DOHH2 (cell line): Measurements from ENCODE around the gene PHKG2.

Experiments
- H3F3A ChIP-seq: fragments of 200-600 bp; sonication (generic), shearing (Covaris generic); 2 replicates; pipeline ENCODE4 v1.6.0; 2016; ENCODE audit warnings: antibody characterized with exemption, mild to moderate bottlenecking; ENCODE audit not compliant: control insufficient read depth, insufficient read depth
- H3K27ac ChIP-seq: fragments of 200-600 bp; sonication (generic); 2 replicates; pipeline ENCODE4 v1.5.1; 2014; ENCODE audit warnings: low read depth, mild to moderate bottlenecking, low read length, moderate library complexity
- H3K27me3 ChIP-seq: fragments of 200-600 bp; sonication (generic); 2 replicates; pipeline ENCODE4 v1.6.1; 2014; ENCODE audit warnings: mild to moderate bottlenecking, low read length, mixed read lengths; ENCODE audit not compliant: control insufficient read depth
- H3K36me3 ChIP-seq: fragments of 200-600 bp; sonication (generic); 2 replicates; pipeline ENCODE4 v1.6.1; 2014; ENCODE audit warnings: mild to moderate bottlenecking, low read length, moderate library complexity, mixed read lengths; ENCODE audit not compliant: control insufficient read depth
- H3K4me1 ChIP-seq: fragments of 200-600 bp; sonication (generic); 2 replicates; pipeline ENCODE4 v1.6.1; 2014; ENCODE audit warnings: mild to moderate bottlenecking, low read length, mixed read lengths; ENCODE audit not compliant: control insufficient read depth
- H3K4me2 ChIP-seq: fragments of 200-600 bp; sonication (generic); 2 replicates; pipeline ENCODE4 v1.6.0; 2014; ENCODE audit warnings: mild to moderate bottlenecking, low read length, moderate library complexity
- H3K4me3 ChIP-seq: fragments of 200-600 bp; sonication (generic); 2 replicates; pipeline ENCODE4 v1.5.1; 2014; ENCODE audit warnings: mild to moderate bottlenecking, low read length, mixed read lengths
- H3K79me2 ChIP-seq: fragments of 200-600 bp; sonication (generic); 2 replicates; pipeline ENCODE4 v1.6.1; 2014; ENCODE audit warnings: mild to moderate bottlenecking, low read length, mixed read lengths; ENCODE audit not compliant: control insufficient read depth
- H3K9me2 ChIP-seq: fragments of 200-600 bp; sonication (generic); replicated peaks from 2 replicates; pipeline ENCODE4 v1.6.1; 2014; ENCODE audit warnings: mild to moderate bottlenecking, low read length, mixed read lengths; ENCODE audit not compliant: control insufficient read depth
- H3K9me3 ChIP-seq: fragments of 200-600 bp; sonication (generic); 2 replicates; pipeline ENCODE4 v1.6.1; 2014; ENCODE audit warnings: antibody characterized with exemption, low read length, mixed read lengths; ENCODE audit not compliant: control insufficient read depth, insufficient read depth
- H4K20me1 ChIP-seq: fragments of 200-600 bp; sonication (generic); 2 replicates; pipeline ENCODE4 v1.6.0; 2014; ENCODE audit warnings: low read depth, mild to moderate bottlenecking, antibody characterized with exemption, low read length, moderate library complexity; ENCODE audit not compliant: control insufficient read depth, insufficient read depth
- EZH2phosphoT487 ChIP-seq: fragments of 200-600 bp; sonication (generic); IDR thresholded peaks from 2 replicates; pipeline ENCODE4 v1.6.1; 2017; ENCODE audit warnings: borderline replicate concordance, mild to moderate bottlenecking, antibody characterized with exemption, low read length, moderate library complexity, mixed read lengths
- TF ChIP-seq, protein P1 (sequence below): fragments of 200-600 bp; sonication (generic); IDR thresholded peaks from one replicate; pipeline ENCODE4 v1.5.1; 2014; ENCODE audit warnings: antibody characterized with exemption, mild to moderate bottlenecking, low read depth, low read length; ENCODE audit not compliant: poor library complexity, severe bottlenecking

PHKG2 gene

DNA sequence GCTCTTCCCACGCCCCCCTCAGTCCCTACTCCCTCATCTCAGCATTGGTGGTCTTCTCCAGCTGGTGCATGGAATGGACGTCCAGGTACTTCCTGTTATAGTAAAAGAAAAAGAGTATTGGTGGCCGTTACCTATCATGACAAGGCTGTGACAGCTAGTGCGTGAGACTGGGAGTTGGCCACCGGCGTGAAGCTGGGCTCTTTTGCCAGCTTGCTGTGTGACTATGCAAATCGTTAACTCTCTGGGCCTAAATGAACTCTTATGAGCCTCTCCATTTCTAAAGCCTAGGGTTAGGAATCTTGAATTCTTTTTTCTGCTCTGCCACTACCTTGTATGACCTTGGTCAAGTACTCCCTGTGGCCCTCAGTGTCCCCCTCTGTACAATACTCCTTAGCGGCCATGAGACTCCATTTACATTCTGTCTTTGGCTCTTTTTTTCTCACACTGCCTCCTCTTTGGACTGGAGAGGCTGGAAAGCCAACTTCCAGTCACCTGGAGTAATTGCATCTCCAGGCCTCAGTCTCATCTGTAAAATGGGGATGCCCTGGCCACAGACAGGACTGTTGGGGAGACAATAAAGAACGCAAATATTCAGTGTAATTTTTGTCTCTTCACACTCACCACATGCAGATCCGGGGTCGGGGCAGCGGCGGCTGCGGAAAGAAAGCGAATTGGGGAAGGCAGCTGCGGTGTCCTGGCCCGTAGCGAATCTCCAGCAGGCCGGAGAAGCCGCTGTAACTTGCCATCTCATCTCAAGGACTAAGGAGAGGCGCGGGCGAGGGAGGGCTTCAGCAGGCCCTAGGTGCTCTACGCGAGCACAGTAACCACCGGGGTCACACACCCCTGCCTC is 12.6 kb downstream of the PHKG2 start:
- H3K9me2 ChIP-seq = no peaks in the 10 kb centered on the region
- H3K4me3 ChIP-seq = peak overlapping the region; percentile 91
- H3K27me3 ChIP-seq = no peaks in the 10 kb centered on the region
- peaks cover 18% of the 10 kb centered on the region for H3F3A ChIP-seq
- peak overlapping the region; percentile 84 for H3K27ac ChIP-seq
- H3K4me1 ChIP-seq = peaks cover 43% of the 10 kb centered on the region
- H3K36me3 ChIP-seq = peaks cover 83% of the 10 kb centered on the region
- peaks cover 49% of the 10 kb centered on the region for H3K79me2 ChIP-seq
- H4K20me1 ChIP-seq = peaks cover 4% of the 10 kb centered on the region; the same call in 1 of the 2 replicates
- no peak for TF ChIP-seq EZH2phosphoT487
- TF ChIP-seq, protein P1, sequence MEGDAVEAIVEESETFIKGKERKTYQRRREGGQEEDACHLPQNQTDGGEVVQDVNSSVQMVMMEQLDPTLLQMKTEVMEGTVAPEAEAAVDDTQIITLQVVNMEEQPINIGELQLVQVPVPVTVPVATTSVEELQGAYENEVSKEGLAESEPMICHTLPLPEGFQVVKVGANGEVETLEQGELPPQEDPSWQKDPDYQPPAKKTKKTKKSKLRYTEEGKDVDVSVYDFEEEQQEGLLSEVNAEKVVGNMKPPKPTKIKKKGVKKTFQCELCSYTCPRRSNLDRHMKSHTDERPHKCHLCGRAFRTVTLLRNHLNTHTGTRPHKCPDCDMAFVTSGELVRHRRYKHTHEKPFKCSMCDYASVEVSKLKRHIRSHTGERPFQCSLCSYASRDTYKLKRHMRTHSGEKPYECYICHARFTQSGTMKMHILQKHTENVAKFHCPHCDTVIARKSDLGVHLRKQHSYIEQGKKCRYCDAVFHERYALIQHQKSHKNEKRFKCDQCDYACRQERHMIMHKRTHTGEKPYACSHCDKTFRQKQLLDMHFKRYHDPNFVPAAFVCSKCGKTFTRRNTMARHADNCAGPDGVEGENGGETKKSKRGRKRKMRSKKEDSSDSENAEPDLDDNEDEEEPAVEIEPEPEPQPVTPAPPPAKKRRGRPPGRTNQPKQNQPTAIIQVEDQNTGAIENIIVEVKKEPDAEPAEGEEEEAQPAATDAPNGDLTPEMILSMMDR = no peak
- H3K4me2 ChIP-seq = peak overlapping the region; percentile 85
- H3K9me3 ChIP-seq = no peaks in the 10 kb centered on the region

DNA sequence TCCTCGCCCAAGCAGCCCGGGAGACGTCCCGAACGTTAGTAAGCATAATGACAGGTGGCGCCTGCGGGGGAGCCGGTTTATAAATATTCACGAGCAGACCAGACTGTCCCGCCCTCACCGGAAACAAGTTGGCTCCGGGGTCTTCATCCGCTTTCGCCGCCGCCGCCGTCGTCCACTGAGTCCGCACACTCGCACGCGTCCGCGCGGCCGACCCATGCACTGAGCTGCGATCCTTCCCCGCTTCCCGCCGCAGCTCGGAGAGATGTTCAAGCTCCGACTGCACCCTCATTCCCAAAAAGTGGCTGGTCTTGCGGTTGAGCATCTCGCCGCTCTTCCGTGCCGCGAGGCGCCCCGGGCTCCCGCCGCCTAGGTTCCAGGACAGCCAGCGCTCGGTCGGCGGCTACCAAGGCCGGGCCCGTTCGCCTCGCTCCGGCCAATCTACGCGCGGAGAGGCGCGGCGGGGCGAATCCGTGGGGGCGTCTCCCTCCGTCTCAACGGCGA is 13.3 kb downstream of the PHKG2 start:
- peak overlapping the region; percentile 85 for H3K4me2 ChIP-seq
- TF ChIP-seq EZH2phosphoT487 = no peak
- TF ChIP-seq, protein P1 = no peak

DNA sequence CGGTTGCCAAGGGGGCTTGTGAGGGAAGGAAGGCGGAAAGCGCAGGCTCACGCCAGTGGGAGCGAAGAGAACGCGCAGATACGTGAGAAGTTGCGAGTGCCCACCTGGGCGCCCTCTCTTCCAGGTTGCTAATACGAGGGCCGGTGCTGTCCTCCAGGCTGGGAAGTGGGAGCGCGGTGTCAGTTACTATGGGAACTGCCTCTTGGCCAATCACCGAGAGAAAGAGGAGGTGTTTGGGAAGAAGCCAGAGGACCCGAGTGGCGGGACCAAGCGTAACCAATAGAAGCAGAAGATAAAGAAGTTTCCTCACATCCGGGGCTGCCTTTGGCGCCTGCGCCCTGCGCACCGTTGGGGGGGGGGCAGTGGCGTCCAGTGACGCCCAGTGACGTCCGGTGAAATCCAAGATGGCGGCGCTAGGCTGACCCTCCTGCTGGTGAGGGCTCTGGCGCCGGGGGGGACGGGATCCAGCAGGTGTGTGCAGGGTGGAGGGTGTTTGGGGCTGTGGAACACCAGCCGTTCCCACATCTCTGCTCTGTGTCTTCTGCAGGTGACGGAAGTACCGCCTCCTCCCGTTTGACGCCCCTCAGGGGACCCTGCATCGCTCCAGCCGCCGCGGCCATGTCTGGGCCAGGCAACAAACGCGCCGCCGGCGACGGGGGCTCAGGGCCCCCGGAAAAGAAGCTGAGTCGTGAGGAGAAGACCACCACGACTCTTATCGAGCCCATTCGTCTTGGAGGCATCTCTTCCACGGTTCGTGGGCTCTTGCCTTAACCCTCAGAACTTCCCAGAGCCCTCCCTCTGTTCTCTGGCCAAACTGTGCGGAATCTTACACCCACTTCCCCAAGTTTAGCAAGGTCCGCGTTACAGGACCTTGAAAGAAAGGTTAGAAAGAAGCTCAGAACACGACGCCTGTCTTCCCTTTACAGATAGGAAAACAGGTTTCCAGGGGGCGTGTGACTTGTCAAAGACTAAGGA is 14.0 kb downstream of the PHKG2 start, which contains the start of the genes CFAP119 and RNF40:
Gene CFAP119 (minus strand): TSS at position 135 of the 975 bp plus-strand sequence. CDS start 314 bp downstream, outside the sequence.
Gene RNF40 (plus strand): TSS at position 395 of the 975 bp plus-strand sequence. CDS start 224 bp downstream, at position 619.
- no peak for TF ChIP-seq EZH2phosphoT487
- TF ChIP-seq, protein P1 = no peak
- no peaks in the 10 kb centered on the region for H3K9me2 ChIP-seq
- peaks cover 18% of the 10 kb centered on the region for H3F3A ChIP-seq
- no peaks in the 10 kb centered on the region for H3K27me3 ChIP-seq
- H3K4me3 ChIP-seq = peak within 1 kb of the TSS; percentile 91
- peaks cover 49% of the 10 kb centered on the region for H3K79me2 ChIP-seq
- H3K4me1 ChIP-seq = peaks cover 43% of the 10 kb centered on the region
- peaks cover 4% of the 10 kb centered on the region; the same call in 1 of the 2 replicates for H4K20me1 ChIP-seq
- no peaks in the 10 kb centered on the region for H3K9me3 ChIP-seq
- H3K27ac ChIP-seq = peak within 1 kb of the TSS; percentile 84
- peaks cover 83% of the 10 kb centered on the region for H3K36me3 ChIP-seq
- peak within 1 kb of the TSS; percentile 85 for H3K4me2 ChIP-seq

More for the DNA sequence above, 13.3 kb downstream of the PHKG2 start:
- Histone ChIP-seq H3K27me3 (no peaks in the 10 kb centered on the region), H4K20me1 (peaks cover 4% of the 10 kb centered on the region; the same call in 1 of the 2 replicates), H3F3A (peaks cover 18% of the 10 kb centered on the region), H3K4me3 (peak overlapping the region; percentile 91), H3K79me2 (peaks cover 49% of the 10 kb centered on the region), H3K36me3 (peaks cover 83% of the 10 kb centered on the region), H3K9me3 (no peaks in the 10 kb centered on the region), H3K9me2 (no peaks in the 10 kb centered on the region), H3K4me1 (peaks cover 43% of the 10 kb centered on the region), H3K27ac (peak overlapping the region; percentile 84)
